Measurements from ENCODE around the gene TMEM72. TPM values are rescaled to one million over a fixed set of nuclear protein-coding genes. Genes with fewer than 3 reads are reported as not detected.

The TMEM72 gene
- total RNA-seq, 1 donor = not detected

- no peak for DNase-seq (ENCODE audit: insufficient read length, low spot score, missing footprints)
- no peak for TF ChIP-seq CTCF (IDR thresholded peaks at IDR 0.05; ENCODE audit: extremely low read depth, low read depth, low read length)
- no peak overlapping the region for H3K4me2 ChIP-seq (ENCODE audit: insufficient read depth, low read length)
- no peak overlapping the region for H3K27ac ChIP-seq (ENCODE audit: low read depth, low read length)
- H3K27me3 ChIP-seq (ENCODE audit: insufficient read depth, low read length) = no peaks in the 10 kb centered on the region
- no peaks in the 10 kb centered on the region for H3K36me3 ChIP-seq (ENCODE audit: insufficient read depth, low read length)
- peaks cover 29% of the 10 kb centered on the region for H3K4me1 ChIP-seq (ENCODE audit: insufficient read depth, low read length)
- H3K79me2 ChIP-seq (ENCODE audit: insufficient read depth, low read length) = no peaks in the 10 kb centered on the region
- H3K4me3 ChIP-seq (ENCODE audit: insufficient read depth, low read length) = no peak overlapping the region
- H2AFZ ChIP-seq (ENCODE audit: low read length) = no peak overlapping the region
- no peaks in the 10 kb centered on the region for H4K20me1 ChIP-seq (ENCODE audit: insufficient read depth, low read length)
- H3K9me3 ChIP-seq (ENCODE audit: low read depth, low read length) = no peaks in the 10 kb centered on the region
Observed at GRCh38 chr10:44984671-44985101, 73.5 kb downstream of the TMEM72 start.

- no peak overlapping the region for H2AFZ ChIP-seq (ENCODE audit: low read length)
- no peak overlapping the region for H3K4me3 ChIP-seq (ENCODE audit: insufficient read depth, low read length)
- H3K9me3 ChIP-seq (ENCODE audit: low read depth, low read length) = no peaks in the 10 kb centered on the region
- no peak overlapping the region for H3K27ac ChIP-seq (ENCODE audit: low read depth, low read length)
- peaks cover 25% of the 10 kb centered on the region for H3K4me1 ChIP-seq (ENCODE audit: insufficient read depth, low read length)
- H3K36me3 ChIP-seq (ENCODE audit: insufficient read depth, low read length) = no peaks in the 10 kb centered on the region
- TF ChIP-seq CTCF (IDR thresholded peaks at IDR 0.05; ENCODE audit: extremely low read depth, low read depth, low read length) = no peak
- no peaks in the 10 kb centered on the region for H3K27me3 ChIP-seq (ENCODE audit: insufficient read depth, low read length)
- no peaks in the 10 kb centered on the region for H4K20me1 ChIP-seq (ENCODE audit: insufficient read depth, low read length)
- H3K79me2 ChIP-seq (ENCODE audit: insufficient read depth, low read length) = no peaks in the 10 kb centered on the region
- DNase-seq (ENCODE audit: insufficient read length, low spot score, missing footprints) = no peak
- H3K4me2 ChIP-seq (ENCODE audit: insufficient read depth, low read length) = no peak overlapping the region
Observed at GRCh38 chr10:44985175-44985681, 74.1 kb downstream of the TMEM72 start.

- Histone ChIP-seq H2AFZ (ENCODE audit: low read length) (no peak overlapping the region), H3K27me3 (ENCODE audit: insufficient read depth, low read length) (no peaks in the 10 kb centered on the region), H3K4me2 (ENCODE audit: insufficient read depth, low read length) (no peak overlapping the region), H4K20me1 (ENCODE audit: insufficient read depth, low read length) (no peaks in the 10 kb centered on the region), H3K79me2 (ENCODE audit: insufficient read depth, low read length) (no peaks in the 10 kb centered on the region), H3K4me1 (ENCODE audit: insufficient read depth, low read length) (peaks cover 16% of the 10 kb centered on the region), H3K27ac (ENCODE audit: low read depth, low read length) (no peak overlapping the region), H3K36me3 (ENCODE audit: insufficient read depth, low read length) (no peaks in the 10 kb centered on the region), H3K4me3 (ENCODE audit: insufficient read depth, low read length) (no peak overlapping the region), H3K9me3 (ENCODE audit: low read depth, low read length) (no peaks in the 10 kb centered on the region)
- no peak for DNase-seq (ENCODE audit: insufficient read length, low spot score, missing footprints)
- TF ChIP-seq CTCF (IDR thresholded peaks at IDR 0.05; ENCODE audit: extremely low read depth, low read depth, low read length) = no peak
Observed at GRCh38 chr10:44986179-44986578, 75.0 kb downstream of the TMEM72 start.

Other genes starting within 250 kb of the TMEM72 start
- 2.9 and 4.0 TPM in 2 replicates for gene RASSF4, start 48.5 kb downstream of the TMEM72 start, total RNA-seq
- gene DEPP1, start 67.5 kb downstream of the TMEM72 start, total RNA-seq = 43.6 and 87.6 TPM in 2 replicates
- 13.8 and 14.4 TPM in 2 replicates for gene ZNF22, start 89.6 kb downstream of the TMEM72 start, total RNA-seq

Data from osteoblast (primary cell).